Breast epithelium (tissue), 4 donors: Measurements from ENCODE around the gene BRIP1. TPM values are rescaled to one million over a fixed set of nuclear protein-coding genes. Genes with fewer than 3 reads are reported as not detected.

Source experiments
- DNase-seq, 2 donors: peaks; one replicate each; pipeline ENCODE4 v3.0.0-alpha.2; 2019; ENCODE audit warnings: low spot score in 2 of 2
- H3K27ac ChIP-seq, 2 donors: fragments of 200-600 bp; sonication (generic) in 1 of 2; one replicate each; pipeline ENCODE4 v1.5.1; 2016 to 2019; ENCODE audit warnings: mild to moderate bottlenecking in 1 of 2
- H3K27me3 ChIP-seq, 2 donors: fragments of 200-600 bp; sonication (generic) in 1 of 2; one replicate each; pipeline versions ENCODE4 v1.5.1 to v1.6.0; 2017 to 2019; ENCODE audit warnings: control low read depth in 1 of 2, mild to moderate bottlenecking in 1 of 2
- H3K36me3 ChIP-seq: fragments of 200-600 bp; one replicate; pipeline ENCODE4 v1.5.1; 2019
- H3K4me1 ChIP-seq, 2 donors: fragments of 200-600 bp; sonication (generic); one replicate each; pipeline ENCODE4 v1.5.1; 2016 to 2019; ENCODE audit warnings: control low read depth in 1 of 2
- H3K4me3 ChIP-seq, 3 donors: fragments of 200-600 bp; sonication (generic); 1 replicate in 2 of 3; 2 replicates in 1 of 3; pipeline ENCODE4 v1.5.1; 2016 to 2019; ENCODE audit warnings: mild to moderate bottlenecking in 3 of 3, moderate library complexity in 2 of 3
- H3K9me3 ChIP-seq, 2 donors: fragments of 200-600 bp; sonication (generic) in 1 of 2; one replicate each; pipeline ENCODE4 v1.5.1; 2016 to 2019; ENCODE audit warnings: control low read depth in 1 of 2
- CTCF ChIP-seq, 3 donors: fragments of 450-650 bp; IDR thresholded peaks; one replicate each; pipeline ENCODE4 v1.5.1; 2016 to 2017; ENCODE audit warnings: antibody characterized with exemption in 3 of 3, mild to moderate bottlenecking in 3 of 3, moderate library complexity in 3 of 3
- POLR2A ChIP-seq: fragments of 450-650 bp; IDR thresholded peaks from one replicate; pipeline ENCODE4 v1.6.1; 2016; ENCODE audit warnings: antibody characterized with exemption, mild to moderate bottlenecking, moderate library complexity
- POLR2AphosphoS5 ChIP-seq, 3 donors: sonication (generic); formaldehyde crosslinking; IDR thresholded peaks; one replicate each; pipeline ENCODE4 v1.6.1; 2017; ENCODE audit warnings: antibody characterized with exemption in 3 of 3
- intact Hi-C: fragments of 100-400 bp; cut with DNase I; formaldehyde crosslinking; loops from one replicate; pipeline ENCODE4 v1.15.1; 2023; ENCODE audit warnings: low total_unique reads
- total RNA-seq, 3 donors: library from RNA; depleted of rRNA; stranded (reverse); fragments of >200 nt; gene quantifications; one replicate each; pipeline ENCODE4 v1.1.0, GENCODE V29; 2016

BRIP1 gene
- total RNA-seq, 3 donors from 2014 or later = 0.33 to 1.0 (median 0.48) TPM

- Histone ChIP-seq H3K27me3 (no peaks in the 10 kb centered on the region), H3K36me3 (no peaks in the 10 kb centered on the region), H3K4me3 (no peak overlapping the region), H3K4me1 (no peaks in the 10 kb centered on the region), H3K9me3 (peaks cover 0 to 6% of the 10 kb centered on the region in 2 donors), H3K27ac (no peak overlapping the region)
- intact Hi-C loops = no loop called here
- TF ChIP-seq POLR2AphosphoS5 (IDR thresholded peaks at IDR 0.05) (no peak), CTCF (IDR thresholded peaks at IDR 0.05) (no peak), POLR2A (no peak)
- DNase-seq = no peak
Measured at GRCh38 chr17:61694095-61694494, 169.2 kb downstream of the BRIP1 start.

GRCh38 chr17:61689610-61690180 lies 173.6 kb downstream of the BRIP1 start:
- H3K36me3 ChIP-seq = no peaks in the 10 kb centered on the region
- H3K9me3 ChIP-seq = no peaks in the 10 kb centered on the region
- H3K4me3 ChIP-seq = no peak overlapping the region
- H3K27me3 ChIP-seq = no peaks in the 10 kb centered on the region
- no peak for DNase-seq
- TF ChIP-seq CTCF (IDR thresholded peaks at IDR 0.05) = no peak
- no peak for TF ChIP-seq POLR2A
- TF ChIP-seq POLR2AphosphoS5 (IDR thresholded peaks at IDR 0.05) = no peak
- H3K27ac ChIP-seq = no peak overlapping the region
- intact Hi-C loops = no loop called here
- no peaks in the 10 kb centered on the region for H3K4me1 ChIP-seq

- H3K4me1 ChIP-seq = no peaks in the 10 kb centered on the region
- no peak for DNase-seq
- H3K4me3 ChIP-seq = no peak overlapping the region
- H3K36me3 ChIP-seq = no peaks in the 10 kb centered on the region
- no peak overlapping the region for H3K27ac ChIP-seq
- intact Hi-C loops = no loop called here
- H3K9me3 ChIP-seq = no peaks in the 10 kb centered on the region
- no peaks in the 10 kb centered on the region for H3K27me3 ChIP-seq
- no peak for TF ChIP-seq POLR2AphosphoS5 (IDR thresholded peaks at IDR 0.05)
- no peak for TF ChIP-seq CTCF (IDR thresholded peaks at IDR 0.05)
- no peak for TF ChIP-seq POLR2A
Measured at GRCh38 chr17:61687769-61688168, 175.6 kb downstream of the BRIP1 start.

- H3K36me3 ChIP-seq = no peaks in the 10 kb centered on the region
- TF ChIP-seq POLR2AphosphoS5 (IDR thresholded peaks at IDR 0.05) = no peak
- no peak for TF ChIP-seq CTCF (IDR thresholded peaks at IDR 0.05)
- TF ChIP-seq POLR2A = no peak
- H3K27me3 ChIP-seq = no peaks in the 10 kb centered on the region
- intact Hi-C loops = no loop called here
- no peaks in the 10 kb centered on the region for H3K4me1 ChIP-seq
- no peaks in the 10 kb centered on the region for H3K9me3 ChIP-seq
- no peak overlapping the region for H3K4me3 ChIP-seq
- no peak for DNase-seq
- no peak overlapping the region for H3K27ac ChIP-seq
Measured at GRCh38 chr17:61686113-61686512, 177.2 kb downstream of the BRIP1 start.

- H3K27ac ChIP-seq = no peak overlapping the region
- TF ChIP-seq POLR2AphosphoS5 (IDR thresholded peaks at IDR 0.05) = no peak
- no peak for TF ChIP-seq CTCF (IDR thresholded peaks at IDR 0.05)
- TF ChIP-seq POLR2A = no peak
- H3K9me3 ChIP-seq = no peaks in the 10 kb centered on the region
- no peaks in the 10 kb centered on the region for H3K36me3 ChIP-seq
- no peak overlapping the region for H3K4me3 ChIP-seq
- no peaks in the 10 kb centered on the region for H3K4me1 ChIP-seq
- intact Hi-C loops = no loop called here
- no peaks in the 10 kb centered on the region for H3K27me3 ChIP-seq
- no peak for DNase-seq
Measured at GRCh38 chr17:61684818-61685217, 178.5 kb downstream of the BRIP1 start.
